GM12891 (cell line): Measurements from ENCODE around the gene TXNRD1.

Experiments
- PAX5 ChIP-seq: IDR thresholded peaks from 2 replicates; pipeline ENCODE4 v1.6.1; 2011; ENCODE audit warnings: low read length, moderate library complexity, mild to moderate bottlenecking; ENCODE audit not compliant: insufficient read depth, severe bottlenecking
- POLR2A ChIP-seq: IDR thresholded peaks from 2 replicates; pipeline ENCODE4 v1.6.1; 2011; ENCODE audit warnings: low read depth, low read length, control low read depth
- POLR2AphosphoS5 ChIP-seq: IDR thresholded peaks from 2 replicates; pipeline ENCODE4 v1.6.1; 2011; ENCODE audit warnings: low read depth, low read length, control low read depth
- SPI1 ChIP-seq: IDR thresholded peaks from 2 replicates; pipeline ENCODE4 v1.6.1; 2011; ENCODE audit warnings: low read depth, low read length, control low read depth
- TAF1 ChIP-seq: IDR thresholded peaks from 2 replicates; pipeline ENCODE4 v1.6.1; 2011; ENCODE audit warnings: low read depth, low read length, control low read depth

DNA sequence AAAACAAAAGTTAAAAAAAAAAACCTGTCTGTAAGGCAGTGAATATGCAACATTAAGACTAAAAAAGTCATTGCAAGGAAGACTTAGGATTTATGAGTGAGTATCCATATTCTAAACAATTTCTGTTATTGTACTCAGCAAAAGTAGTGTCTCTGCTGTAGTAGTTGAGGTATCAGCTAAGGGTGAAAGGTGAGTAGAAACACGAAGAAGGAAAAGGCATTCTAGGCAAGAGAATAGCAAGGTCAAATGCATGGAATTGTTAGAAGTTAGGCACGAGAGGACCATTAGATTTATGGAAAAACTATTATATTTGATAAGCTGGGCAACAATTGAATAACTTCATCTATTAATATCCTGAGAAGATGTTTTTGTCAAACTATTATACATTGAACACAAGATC is 89.8 kb downstream of the TXNRD1 start:
- no peak for TF ChIP-seq POLR2A
- no peak for TF ChIP-seq POLR2AphosphoS5
- TF ChIP-seq TAF1 = no peak
- TF ChIP-seq SPI1 = no peak
- no peak for TF ChIP-seq PAX5
